ENCODE data around the gene MDM4.
"Not testable (repeated sequence)": the region's sequence is repeated elsewhere in the genome, so short reads cannot be mapped to it uniquely, and the experiment has no call there.

- TF ChIP-seq, protein P1, sequence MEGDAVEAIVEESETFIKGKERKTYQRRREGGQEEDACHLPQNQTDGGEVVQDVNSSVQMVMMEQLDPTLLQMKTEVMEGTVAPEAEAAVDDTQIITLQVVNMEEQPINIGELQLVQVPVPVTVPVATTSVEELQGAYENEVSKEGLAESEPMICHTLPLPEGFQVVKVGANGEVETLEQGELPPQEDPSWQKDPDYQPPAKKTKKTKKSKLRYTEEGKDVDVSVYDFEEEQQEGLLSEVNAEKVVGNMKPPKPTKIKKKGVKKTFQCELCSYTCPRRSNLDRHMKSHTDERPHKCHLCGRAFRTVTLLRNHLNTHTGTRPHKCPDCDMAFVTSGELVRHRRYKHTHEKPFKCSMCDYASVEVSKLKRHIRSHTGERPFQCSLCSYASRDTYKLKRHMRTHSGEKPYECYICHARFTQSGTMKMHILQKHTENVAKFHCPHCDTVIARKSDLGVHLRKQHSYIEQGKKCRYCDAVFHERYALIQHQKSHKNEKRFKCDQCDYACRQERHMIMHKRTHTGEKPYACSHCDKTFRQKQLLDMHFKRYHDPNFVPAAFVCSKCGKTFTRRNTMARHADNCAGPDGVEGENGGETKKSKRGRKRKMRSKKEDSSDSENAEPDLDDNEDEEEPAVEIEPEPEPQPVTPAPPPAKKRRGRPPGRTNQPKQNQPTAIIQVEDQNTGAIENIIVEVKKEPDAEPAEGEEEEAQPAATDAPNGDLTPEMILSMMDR (IDR thresholded peaks at IDR 0.05): not testable (repeated sequence)
- not testable (repeated sequence) for TF ChIP-seq POLR2AphosphoS5 (IDR thresholded peaks at IDR 0.05; ENCODE audit: insufficient read depth in 1 of 2, low read depth in 1 of 2)
Measured at GRCh38 chr1:204486513-204487255, 29.5 kb upstream of the MDM4 start.

Data from vagina (tissue), 2 donors.